ENCODE results near the gene STXBP3.

The STXBP3 gene

GRCh38 chr1:108801101-108801500 is 54.6 kb downstream of the STXBP3 start:
- H3K4me3 ChIP-seq (ENCODE audit: low read depth, low read length) = no peak overlapping the region

- H3K4me3 ChIP-seq (ENCODE audit: low read depth, low read length) = no peak overlapping the region
Measured at GRCh38 chr1:108803548-108803947, 57.1 kb downstream of the STXBP3 start.

- H3K4me3 ChIP-seq (ENCODE audit: low read depth, low read length) = no peak overlapping the region
Measured at GRCh38 chr1:108808438-108808837, 62.0 kb downstream of the STXBP3 start.

- H3K4me3 ChIP-seq (ENCODE audit: low read depth, low read length) = no peak overlapping the region
Measured at GRCh38 chr1:108811611-108812010, 65.1 kb downstream of the STXBP3 start.

GRCh38 chr1:108813326-108813725 is 66.9 kb downstream of the STXBP3 start:
- no peak overlapping the region for H3K4me3 ChIP-seq (ENCODE audit: low read depth, low read length)

- H3K4me3 ChIP-seq (ENCODE audit: low read depth, low read length) = no peak overlapping the region
Measured at GRCh38 chr1:108814343-108815125, 68.1 kb downstream of the STXBP3 start.

- no peak overlapping the region for H3K4me3 ChIP-seq (ENCODE audit: low read depth, low read length)
Measured at GRCh38 chr1:108815566-108815965, 69.1 kb downstream of the STXBP3 start.

- no peak overlapping the region for H3K4me3 ChIP-seq (ENCODE audit: low read depth, low read length)
Measured at GRCh38 chr1:108816049-108816893, 69.8 kb downstream of the STXBP3 start.

GRCh38 chr1:108817016-108817415 is 70.5 kb downstream of the STXBP3 start:
- H3K4me3 ChIP-seq (ENCODE audit: low read depth, low read length) = no peak overlapping the region

- H3K4me3 ChIP-seq (ENCODE audit: low read depth, low read length) = no peak overlapping the region
Measured at GRCh38 chr1:108817811-108818210, 71.3 kb downstream of the STXBP3 start.

GRCh38 chr1:108819878-108820277 is 73.4 kb downstream of the STXBP3 start:
- H3K4me3 ChIP-seq (ENCODE audit: low read depth, low read length) = no peak overlapping the region

- no peak overlapping the region for H3K4me3 ChIP-seq (ENCODE audit: low read depth, low read length)
Measured at GRCh38 chr1:108823632-108824031, 77.2 kb downstream of the STXBP3 start.

GRCh38 chr1:108824051-108824450 is 77.6 kb downstream of the STXBP3 start:
- H3K4me3 ChIP-seq (ENCODE audit: low read depth, low read length) = no peak overlapping the region

GRCh38 chr1:108826081-108826635 is 79.7 kb downstream of the STXBP3 start:
- no peak overlapping the region for H3K4me3 ChIP-seq (ENCODE audit: low read depth, low read length)

- no peak overlapping the region for H3K4me3 ChIP-seq (ENCODE audit: low read depth, low read length)
Measured at GRCh38 chr1:108828074-108828961, 81.8 kb downstream of the STXBP3 start.

GRCh38 chr1:108829498-108829916 is 83.0 kb downstream of the STXBP3 start:
- no peak overlapping the region for H3K4me3 ChIP-seq (ENCODE audit: low read depth, low read length)

- no peak overlapping the region for H3K4me3 ChIP-seq (ENCODE audit: low read depth, low read length)
Measured at GRCh38 chr1:108830119-108831008, 83.9 kb downstream of the STXBP3 start.

- no peak overlapping the region for H3K4me3 ChIP-seq (ENCODE audit: low read depth, low read length)
Measured at GRCh38 chr1:108831225-108831624, 84.8 kb downstream of the STXBP3 start.

- H3K4me3 ChIP-seq (ENCODE audit: low read depth, low read length) = no peak overlapping the region
Measured at GRCh38 chr1:108832929-108833328, 86.5 kb downstream of the STXBP3 start.

GRCh38 chr1:108841703-108842102 is 95.2 kb downstream of the STXBP3 start:
- no peak overlapping the region for H3K4me3 ChIP-seq (ENCODE audit: low read depth, low read length)

Data from iPS-11a (cell line).